Lung microvascular endothelial cell (primary cell): ENCODE results near the gene NUP214. TPM values are rescaled to one million over a fixed set of nuclear protein-coding genes. Genes with fewer than 3 reads are reported as not detected.
"Not testable (repeated sequence)": the region's sequence is repeated elsewhere in the genome, so short reads cannot be mapped to it uniquely, and the experiment has no call there.

ENCODE experiments used
- DNase-seq, 2 donors: peaks; one replicate each; pipeline versions ENCODE4 v3.0.0 to v3.0.0-alpha.2; 2010; ENCODE audit warnings: low read depth in 2 of 2
- total RNA-seq: library from RNA; depleted of rRNA; stranded (reverse); fragments of >200 nt; gene quantifications from 2 replicates; pipeline ENCODE4 v1.2.1, GENCODE V29; 2014

NUP214 gene
- total RNA-seq, 1 donor from 2014 or later = 7.5 TPM

DNA sequence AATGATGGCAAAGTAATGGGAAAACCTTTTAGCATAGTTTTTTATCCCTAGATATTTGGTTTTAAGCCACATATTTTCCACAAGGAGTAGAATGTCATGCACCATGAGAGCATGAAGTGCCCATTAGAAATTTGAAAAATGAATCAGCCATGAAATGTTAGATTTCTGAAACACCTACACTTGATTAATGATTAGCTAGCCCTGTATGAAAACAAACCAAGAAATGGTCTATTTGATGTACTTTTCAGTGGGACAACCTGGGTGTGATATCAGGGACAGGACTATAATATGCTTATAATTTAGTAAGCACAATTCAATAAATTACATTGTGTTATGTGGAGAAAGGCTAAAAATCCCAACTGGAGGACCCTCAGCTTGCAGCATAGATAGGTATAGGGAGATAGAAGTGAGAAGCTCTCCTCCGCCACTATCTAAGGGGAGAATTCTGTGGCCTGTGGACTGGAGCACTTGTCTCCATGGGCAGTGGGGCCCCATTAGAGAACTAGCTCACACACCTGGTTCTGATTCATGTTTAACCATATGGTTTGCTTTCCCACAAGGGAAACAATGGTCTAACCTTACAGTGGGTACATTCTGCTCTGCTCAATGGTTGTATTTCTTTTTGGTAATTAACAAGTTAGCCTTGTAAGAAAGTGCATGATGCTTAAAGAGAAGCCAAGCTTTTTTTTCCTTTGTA is 35.2 kb downstream of the NUP214 start:
- DNase-seq = no peak

DNA sequence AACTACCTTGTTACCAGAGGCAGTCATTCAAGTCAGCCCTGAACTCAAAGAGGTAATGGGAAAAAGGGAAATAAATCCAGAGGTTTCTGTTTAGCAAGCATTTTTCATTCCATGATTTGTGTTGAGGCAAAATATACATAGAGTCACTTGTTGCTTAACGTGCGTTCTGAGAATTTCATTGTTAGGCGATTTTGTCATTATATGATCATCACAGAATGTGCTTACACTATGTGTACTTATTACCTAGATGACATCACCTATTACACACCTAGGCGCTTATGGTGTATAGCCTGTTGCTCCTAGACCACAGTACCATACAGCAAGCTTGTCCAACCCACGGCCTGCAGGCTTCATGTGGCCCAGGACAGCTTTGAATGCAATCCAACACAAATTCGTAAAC is 36.2 kb downstream of the NUP214 start:
- no peak for DNase-seq

DNA sequence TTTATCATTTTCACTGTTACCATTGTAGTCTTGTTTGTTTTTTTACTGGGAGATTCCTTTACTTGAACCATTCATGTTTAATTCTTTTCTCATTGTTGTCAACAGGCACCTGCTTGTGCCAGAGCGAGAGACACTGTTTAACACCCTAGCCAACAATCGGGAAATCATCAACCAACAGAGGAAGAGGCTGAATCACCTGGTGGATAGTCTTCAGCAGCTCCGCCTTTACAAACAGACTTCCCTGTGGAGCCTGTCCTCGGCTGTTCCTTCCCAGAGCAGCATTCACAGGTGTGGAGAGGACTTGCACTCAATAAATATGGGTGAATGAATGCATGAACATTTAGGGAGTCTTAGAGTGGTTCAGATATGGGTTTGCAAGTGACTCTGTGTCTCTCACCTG is 37.5 kb downstream of the NUP214 start:
- no peak for DNase-seq

DNA sequence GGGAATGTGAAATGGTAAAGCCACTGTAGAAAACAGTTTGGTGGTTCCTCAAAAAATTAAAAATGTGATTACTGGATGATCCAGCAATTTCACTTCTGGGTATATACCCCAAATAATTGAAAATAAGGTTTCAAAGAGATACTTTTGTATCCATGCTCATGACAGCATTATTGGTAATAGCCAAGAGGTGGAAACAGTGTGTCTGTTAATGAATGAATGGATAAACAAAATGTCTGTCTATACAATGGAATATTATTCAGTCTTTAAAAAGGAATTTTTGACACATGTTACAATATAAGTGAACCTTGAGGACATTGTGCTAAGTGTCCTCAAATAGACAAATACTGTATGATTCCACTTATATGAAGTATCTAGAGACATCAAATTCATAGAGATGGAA is 40.1 kb downstream of the NUP214 start:
- no peak for DNase-seq

DNA sequence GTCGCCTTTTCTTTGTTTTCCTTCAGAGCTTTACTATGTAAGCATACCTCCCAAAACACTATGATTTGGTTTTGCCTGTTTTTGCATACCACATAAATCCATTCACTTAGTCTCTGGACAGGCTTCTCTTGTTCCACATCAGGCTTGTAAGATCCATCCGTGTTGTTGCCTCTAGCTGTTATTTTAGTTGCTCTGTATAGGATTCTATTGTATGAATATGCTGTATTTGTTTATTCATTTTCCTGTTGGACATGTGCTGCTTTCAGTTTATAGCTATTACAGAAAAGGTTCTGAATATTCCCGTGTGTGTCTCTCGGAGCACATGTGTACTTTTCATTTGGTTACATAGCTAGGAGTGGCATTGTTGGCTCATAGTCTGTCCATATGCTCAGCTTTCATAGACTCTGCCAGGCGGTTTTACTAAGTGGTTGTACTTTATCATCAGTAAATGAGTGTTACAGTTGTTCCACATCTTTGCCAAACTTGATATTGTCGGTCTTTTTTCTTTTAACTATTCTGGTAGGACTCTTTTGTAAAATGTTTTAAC is 41.8 kb downstream of the NUP214 start:
- DNase-seq = no peak

DNA sequence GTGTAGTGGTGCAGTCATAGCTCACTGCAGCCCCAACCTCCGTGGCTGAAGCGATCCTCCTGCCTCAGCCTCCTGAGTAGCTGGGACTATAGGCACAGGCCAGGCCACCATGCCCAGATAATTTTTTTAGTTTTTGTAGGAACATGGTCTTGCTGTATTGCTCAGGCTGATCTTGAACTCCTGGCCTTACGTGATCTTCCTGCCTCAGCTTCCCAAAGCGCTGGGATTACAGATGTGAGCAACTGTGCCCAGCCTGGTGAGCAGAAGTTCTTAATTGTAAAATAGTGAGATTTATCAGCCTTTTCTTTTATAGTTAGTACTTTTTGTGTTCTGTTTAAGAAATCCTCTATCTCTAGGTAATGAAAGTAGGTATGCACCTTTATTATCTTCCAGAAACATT is 42.5 kb downstream of the NUP214 start:
- DNase-seq = no peak

DNA sequence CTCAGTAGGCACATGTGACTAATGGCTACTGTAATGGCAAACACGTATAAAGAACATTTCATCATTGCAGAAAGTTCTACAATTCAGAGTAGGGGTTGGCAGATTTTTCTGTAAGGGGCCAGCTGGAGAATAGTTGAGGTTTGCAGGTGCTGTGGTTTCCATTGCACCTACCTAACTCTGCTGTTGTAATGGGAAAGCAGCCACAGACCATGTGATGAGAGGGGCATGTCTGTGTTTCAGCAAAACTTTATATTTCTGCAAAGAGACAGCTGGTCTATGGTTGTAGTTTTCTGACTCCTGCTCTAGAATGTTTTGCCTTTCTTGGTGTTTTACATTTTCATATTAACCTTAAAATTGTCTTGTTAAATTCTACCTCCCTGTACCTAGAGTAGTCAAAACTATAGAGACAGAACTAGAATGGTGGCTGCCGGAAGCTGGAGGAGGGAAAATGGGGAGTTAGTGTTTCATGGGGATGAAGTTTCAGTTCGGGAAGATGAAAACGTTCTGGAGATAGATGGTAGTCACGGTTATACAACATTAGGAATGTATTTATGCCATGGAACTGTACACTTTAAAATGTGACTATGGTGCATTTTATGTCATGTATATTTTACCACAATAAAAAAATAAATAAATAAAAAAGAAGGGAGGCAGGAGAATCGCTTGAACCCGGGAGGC is 44.3 kb downstream of the NUP214 start:
- DNase-seq = no peak

DNA sequence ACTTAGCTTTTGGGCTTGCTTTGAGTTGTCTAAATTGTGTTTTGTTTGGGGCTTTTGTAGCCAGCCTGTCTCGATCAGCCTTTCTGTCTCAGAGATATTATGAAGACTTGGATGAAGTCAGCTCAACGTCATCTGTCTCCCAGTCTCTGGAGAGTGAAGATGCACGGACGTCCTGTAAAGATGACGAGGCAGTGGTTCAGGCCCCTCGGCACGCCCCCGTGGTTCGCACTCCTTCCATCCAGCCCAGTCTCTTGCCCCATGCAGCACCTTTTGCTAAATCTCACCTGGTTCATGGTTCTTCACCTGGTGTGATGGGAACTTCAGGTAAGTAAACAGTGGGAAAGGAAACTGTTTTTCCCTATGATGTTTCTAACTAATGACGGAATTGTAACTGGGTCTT is 48.6 kb downstream of the NUP214 start:
- DNase-seq = no peak

DNA sequence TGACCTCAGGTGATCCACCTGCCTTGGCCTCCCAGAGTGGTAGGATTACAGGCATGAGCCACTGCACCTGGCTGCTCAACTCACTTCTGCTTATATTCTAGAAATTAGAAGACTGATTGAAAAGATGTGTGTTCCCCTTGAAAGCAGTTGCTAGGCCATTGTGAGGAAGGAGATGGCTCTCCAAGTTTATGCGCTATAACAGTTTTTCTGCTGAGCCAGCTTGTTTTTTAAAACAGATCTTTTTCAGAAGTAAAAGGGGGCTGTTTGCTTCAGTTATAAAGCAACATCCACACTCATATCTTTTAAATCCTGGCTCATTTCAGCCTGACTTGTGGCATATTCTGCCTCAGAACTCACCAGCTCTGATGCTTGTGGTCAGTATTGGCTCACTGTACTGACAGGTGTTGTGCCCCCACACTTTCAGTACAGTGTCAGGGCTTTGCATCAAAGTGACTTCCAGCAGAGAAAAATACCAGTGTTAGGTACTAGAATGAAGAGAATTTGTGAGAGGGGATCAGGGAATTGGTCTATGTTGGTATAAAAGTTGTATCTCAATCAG is 49.4 kb downstream of the NUP214 start:
- no peak for DNase-seq

DNA sequence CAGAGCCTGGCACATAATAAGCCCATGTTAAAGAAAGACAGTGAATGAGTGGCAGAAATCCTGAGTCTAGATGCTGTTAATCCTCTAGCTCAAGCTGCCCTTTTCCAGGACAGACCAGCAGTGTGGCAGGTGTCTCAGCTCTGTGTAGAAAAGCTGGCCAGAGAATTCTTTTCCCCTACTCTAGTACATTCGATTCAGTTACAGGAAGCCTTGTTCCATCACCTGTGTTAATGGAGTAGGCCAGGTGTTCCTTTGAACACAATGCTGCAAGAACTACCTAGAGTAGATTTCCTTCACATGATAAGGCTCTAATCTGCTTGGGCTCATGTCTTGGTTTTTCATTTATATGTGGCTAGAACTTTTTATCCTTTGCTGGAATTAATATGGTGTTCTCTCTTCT is 52.5 kb downstream of the NUP214 start:
- DNase-seq = no peak

DNA sequence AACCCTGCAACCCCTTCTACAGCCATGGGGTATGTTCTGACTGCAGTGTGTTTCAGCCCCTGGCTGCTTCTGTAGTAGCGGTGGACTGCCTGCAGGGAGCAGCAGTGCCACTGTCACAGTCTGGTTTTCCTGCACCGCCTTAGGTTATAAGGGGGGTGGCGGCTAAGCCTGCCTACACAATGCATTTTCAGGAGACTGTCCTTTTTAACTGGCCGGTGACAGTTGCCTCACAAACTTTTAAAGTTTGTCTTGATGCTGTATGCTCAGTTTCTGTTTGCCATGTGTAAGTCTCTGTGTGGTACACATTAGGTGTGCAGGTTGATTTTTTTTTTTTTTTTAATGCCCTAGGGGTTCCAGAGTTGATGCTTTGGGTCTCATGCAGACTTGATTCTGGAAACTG is 53.0 kb downstream of the NUP214 start:
- peak; percentile 73 to 85 for DNase-seq

DNA sequence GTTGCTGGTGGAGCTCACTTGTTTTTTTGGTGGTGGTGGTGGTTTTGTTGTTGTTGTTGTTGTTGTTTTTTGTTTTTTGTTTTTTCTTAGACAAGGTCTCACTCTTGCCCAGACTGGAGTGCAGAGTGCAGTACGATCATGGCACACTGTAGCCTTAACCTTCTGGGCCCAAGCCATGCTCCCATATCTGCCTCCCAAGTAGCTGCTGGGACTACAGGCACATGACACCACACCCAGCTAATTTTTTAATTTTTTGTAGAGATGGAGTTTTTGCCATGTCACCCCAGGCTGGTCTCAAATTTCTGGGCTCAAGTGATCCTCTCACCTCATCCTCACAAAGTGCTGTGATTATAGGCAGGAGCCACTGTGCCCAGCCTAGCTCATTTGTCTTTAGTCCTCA is 53.5 kb downstream of the NUP214 start:
- DNase-seq = no peak

DNA sequence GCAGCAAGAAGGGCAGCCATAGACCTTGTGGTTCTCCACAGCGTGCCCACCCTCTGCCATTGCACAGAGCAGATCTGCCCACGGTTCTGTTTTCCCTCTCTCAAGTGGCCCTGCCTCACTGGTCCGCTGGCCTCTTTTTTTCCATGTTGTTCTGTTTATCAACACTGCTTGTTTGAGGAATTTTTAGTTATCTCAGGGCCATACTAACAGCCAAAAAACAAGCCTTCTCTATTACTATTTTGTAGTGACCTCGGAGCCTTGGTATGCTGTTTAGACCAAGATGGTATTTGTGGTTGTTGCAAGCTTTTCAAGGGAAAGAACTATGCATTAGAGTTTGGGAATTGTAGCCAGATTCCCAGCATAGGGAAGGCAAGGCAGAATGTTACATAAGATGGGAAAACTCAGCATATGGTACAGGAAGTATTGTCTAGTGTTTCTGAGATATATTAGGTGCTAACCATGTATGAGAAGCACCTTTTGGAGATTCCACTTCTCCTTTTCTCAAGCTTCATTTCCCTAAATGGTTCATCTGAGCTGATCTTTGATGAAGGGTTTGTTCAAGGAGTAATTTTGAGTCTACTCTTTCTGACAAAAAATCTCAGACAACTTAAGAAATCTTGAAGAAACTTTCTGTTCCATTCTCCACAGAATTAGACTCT is 54.3 kb downstream of the NUP214 start:
- peak in 1 of 2 donors; percentile 15 for DNase-seq

DNA sequence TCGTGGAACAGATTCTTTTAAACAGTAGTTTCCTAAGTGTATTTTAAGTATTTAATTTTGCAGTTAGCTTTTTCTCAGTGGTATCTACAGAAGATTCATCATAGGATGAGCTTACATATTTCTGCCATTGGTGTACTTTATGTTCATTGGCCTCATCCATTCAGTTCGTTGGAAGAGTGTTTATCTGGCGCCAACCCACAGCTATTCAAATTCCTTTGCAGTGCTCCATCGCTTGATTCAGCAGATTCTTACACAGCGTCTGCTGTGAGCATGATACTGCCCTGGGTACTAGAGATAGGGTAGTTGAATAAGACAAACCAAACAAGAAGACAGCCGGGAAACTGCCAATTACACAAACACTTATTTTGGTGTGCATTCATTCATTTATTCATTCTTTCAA is 55.1 kb downstream of the NUP214 start:
- DNase-seq = no peak

DNA sequence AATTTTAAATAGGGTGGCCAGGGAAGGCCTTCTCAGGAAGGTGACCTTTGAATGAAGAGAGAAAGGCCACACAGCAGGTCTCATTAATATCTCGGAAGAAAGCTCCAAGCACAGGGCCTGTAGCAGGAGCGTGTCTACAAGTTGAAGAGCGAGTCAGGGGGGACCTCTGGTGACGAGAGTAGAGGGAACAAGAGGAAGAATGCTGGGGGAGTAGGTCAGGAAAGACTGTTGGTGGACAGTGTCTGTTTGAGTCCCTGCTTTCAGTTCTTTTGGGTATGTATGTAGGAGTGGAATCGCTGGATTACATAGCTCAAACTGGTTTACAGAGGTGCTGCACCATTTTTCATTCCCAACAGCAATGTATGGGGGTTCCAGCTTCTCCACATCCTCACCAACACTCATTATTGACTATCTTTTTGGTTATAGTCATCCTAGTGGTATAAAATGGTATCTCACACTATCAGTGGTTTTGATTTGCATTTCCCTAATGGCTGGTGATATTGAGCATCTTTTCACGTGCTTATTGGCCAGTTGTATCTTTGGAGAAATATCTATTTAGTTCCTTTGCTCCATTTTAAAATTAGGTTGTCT is 55.8 kb downstream of the NUP214 start:
- DNase-seq = no peak

DNA sequence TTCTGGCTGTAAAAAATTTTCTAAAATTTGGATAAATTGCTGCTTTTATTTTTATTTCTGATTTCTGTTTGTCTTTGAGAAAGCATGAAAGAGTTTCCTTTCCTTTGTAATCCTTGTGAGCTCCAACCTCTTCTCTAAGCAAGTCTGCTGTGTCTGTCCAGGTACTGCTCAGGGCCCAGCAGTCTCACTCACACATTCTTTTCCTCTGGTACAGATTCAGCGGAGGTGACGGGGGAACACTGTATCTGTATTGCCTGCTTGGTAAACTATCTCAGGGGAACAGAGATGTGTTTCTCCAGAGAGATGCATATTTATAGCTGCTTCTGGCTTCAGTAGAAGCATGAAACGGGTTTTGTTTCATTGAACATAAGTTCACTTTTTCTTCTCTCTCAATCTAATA is 60.5 kb downstream of the NUP214 start:
- DNase-seq = no peak

DNA sequence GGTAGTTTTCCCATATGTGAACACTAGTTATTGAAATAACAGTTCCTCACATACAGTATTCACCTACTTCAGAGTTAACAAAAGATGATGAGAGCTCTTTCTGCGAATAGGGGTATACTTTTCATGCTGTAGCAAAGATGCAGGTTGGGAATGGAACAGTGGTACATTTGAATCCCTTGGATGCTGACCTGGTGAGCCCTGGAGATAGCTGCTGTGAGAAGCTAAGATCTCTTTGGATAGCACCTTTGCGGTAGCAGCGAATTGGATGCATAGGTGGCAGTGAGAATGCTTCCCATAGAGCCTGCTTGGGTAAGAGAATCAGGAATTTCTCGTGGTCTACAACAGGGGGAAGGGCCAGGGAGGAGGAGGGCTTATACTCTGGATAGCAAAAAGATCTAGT is 61.2 kb downstream of the NUP214 start:
- DNase-seq = no peak

DNA sequence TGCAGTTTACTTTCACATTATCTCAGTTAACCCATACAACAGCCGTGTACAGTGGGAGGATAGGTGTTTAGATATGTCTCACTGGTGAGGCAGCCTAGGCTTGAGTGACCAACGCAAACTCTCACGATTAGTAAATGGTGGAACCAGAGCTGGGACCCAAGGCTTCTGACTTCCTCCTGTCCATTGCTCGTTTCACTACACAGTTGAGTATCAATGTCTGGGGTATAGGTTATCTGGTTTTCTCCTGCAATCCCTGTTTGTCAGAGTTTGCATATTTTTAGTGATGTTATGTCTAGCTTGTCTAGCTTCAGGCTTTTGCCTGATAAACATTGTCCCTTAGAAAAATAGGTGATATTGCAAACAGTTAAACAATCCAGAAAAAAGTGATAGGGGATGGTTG is 62.6 kb downstream of the NUP214 start:
- no peak for DNase-seq

DNA sequence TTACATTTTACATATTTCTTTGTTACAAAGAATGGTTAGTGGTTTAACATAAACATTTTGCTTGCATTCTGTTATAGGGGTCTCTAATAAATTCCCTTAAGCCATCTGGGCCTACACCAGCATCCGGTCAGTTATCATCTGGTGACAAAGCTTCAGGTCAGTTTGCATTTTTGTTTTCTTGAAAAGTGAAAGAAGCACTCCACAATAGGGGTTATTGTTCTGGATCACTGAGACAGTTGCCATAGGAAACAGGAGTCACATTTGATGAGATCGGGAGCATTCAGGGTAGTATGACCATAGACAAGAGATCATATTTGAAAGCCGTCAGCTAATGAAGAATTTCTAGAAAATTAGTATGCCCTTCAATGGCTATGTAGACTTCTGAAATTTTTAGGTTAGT is 63.6 kb downstream of the NUP214 start:
- DNase-seq = no peak

DNA sequence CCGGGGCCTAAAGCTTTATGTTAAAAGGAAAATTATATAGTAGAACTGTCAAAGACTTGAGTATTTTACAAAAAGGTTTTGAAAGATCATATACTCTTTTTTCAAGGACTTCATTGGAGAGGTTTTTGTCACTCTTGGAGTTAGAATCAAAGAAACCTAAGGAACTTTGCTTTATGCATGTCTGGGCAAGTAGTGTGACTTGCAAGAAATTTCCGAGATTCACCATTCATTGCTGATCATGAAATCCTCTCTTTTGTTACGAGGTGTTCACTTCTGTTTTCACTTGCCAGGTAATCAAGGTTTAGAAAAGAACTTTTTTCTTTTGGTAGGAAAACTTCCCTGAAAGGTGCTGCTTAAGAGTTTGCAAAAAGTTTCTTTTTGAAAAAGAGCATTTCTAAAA is 64.8 kb downstream of the NUP214 start:
- no peak for DNase-seq

DNA sequence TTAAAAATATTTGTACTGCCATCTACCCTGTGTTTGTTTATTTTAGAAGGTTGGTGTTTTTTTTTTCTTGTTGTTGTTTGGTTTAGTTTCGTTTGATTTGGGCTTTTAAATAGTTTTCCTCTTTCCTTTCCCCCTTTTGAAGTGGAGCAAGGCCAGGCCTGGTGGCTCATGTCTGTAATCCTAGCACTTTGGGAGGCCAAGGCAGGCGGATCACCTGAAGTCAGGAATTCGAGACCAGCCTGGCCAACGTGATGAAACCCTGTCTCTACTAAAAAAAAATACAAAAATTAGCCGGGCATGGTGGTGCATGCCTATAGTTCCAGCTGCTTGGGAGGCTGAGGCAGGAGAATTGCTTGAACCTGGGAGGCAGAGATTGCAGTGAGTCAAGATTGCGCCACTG is 65.6 kb downstream of the NUP214 start:
- DNase-seq = not testable (repeated sequence)

DNA sequence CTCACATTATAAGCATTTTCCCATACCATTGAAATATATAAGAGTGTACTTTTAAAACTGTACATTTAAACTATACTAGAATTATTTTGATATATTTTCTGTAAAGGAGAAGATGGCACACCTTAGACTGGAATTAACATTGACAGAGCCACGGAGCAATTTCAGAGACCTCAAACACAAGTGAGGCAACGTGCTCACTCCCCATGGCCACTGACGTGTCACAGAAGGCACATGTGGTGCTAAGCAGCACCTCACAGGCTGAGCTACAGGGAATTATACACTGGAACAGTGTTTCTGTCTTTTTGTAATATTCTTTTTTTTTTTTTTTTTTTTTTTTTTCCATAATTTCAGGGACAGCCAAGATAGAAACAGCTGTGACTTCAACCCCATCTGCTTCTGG is 66.5 kb downstream of the NUP214 start:
- no peak for DNase-seq
